Measurements from ENCODE around the gene NYAP1.

- TF ChIP-seq, protein P1, sequence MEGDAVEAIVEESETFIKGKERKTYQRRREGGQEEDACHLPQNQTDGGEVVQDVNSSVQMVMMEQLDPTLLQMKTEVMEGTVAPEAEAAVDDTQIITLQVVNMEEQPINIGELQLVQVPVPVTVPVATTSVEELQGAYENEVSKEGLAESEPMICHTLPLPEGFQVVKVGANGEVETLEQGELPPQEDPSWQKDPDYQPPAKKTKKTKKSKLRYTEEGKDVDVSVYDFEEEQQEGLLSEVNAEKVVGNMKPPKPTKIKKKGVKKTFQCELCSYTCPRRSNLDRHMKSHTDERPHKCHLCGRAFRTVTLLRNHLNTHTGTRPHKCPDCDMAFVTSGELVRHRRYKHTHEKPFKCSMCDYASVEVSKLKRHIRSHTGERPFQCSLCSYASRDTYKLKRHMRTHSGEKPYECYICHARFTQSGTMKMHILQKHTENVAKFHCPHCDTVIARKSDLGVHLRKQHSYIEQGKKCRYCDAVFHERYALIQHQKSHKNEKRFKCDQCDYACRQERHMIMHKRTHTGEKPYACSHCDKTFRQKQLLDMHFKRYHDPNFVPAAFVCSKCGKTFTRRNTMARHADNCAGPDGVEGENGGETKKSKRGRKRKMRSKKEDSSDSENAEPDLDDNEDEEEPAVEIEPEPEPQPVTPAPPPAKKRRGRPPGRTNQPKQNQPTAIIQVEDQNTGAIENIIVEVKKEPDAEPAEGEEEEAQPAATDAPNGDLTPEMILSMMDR (IDR thresholded peaks at IDR 0.05; ENCODE audit: borderline replicate concordance, extremely low read depth, low read length, poor library complexity, severe bottlenecking) = peak; percentile 41
- TF ChIP-seq EZH2 (IDR thresholded peaks at IDR 0.05; ENCODE audit: borderline replicate concordance, low read depth, low read length, severe bottlenecking) = no peak
Observed at GRCh38 chr7:100465702-100466311, 17.9 kb upstream of the NYAP1 start.
